GM18508 (cell line): ENCODE results near the gene EHF.
"Not testable (repeated sequence)": the region's sequence is repeated elsewhere in the genome, so short reads cannot be mapped to it uniquely, and the experiment has no call there.

Experiments
- ATAC-seq: cut with Tn5 transposase; IDR thresholded peaks from one replicate; pipeline ENCODE4 v1.9.1; 2021; ENCODE audit warnings: moderate number of reproducible peaks; ENCODE audit not compliant: insufficient read depth, unreplicated experiment

The EHF gene

DNA sequence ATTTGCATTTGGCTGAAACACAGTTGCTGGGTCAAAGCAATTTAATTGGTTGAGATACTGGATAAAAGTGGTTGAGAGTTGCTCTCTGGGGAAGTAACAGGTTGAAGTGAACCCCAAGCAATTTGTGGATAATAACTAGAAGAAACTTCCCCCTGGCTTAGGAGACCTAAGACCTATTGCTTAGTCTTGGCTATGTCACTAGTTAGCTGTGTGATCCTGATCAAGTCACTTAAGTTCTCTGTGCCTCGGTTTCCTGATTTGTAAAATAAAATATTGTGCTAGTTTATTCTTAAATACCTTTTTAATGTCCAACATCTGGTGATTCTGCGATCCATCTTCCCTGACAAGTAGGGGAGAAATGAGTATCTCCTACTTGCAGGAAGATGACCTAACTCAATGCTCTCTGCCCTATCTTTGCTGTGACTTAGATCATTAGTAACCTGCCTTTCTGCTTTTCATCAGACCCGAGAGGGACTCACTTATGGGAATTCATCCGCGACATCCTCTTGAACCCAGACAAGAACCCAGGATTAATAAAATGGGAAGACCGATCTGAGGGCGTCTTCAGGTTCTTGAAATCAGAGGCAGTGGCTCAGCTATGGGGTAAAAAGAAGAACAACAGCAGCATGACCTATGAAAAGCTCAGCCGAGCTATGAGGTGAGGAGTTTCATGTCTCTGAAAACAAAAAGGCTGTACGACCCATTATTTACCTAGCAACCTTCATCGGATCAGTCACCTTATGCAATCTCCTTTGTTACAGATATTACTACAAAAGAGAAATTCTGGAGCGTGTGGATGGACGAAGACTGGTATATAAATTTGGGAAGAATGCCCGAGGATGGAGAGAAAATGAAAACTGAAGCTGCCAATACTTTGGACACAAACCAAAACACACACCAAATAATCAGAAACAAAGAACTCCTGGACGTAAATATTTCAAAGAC is 37.5 kb downstream of the EHF start:
- no peak for ATAC-seq

DNA sequence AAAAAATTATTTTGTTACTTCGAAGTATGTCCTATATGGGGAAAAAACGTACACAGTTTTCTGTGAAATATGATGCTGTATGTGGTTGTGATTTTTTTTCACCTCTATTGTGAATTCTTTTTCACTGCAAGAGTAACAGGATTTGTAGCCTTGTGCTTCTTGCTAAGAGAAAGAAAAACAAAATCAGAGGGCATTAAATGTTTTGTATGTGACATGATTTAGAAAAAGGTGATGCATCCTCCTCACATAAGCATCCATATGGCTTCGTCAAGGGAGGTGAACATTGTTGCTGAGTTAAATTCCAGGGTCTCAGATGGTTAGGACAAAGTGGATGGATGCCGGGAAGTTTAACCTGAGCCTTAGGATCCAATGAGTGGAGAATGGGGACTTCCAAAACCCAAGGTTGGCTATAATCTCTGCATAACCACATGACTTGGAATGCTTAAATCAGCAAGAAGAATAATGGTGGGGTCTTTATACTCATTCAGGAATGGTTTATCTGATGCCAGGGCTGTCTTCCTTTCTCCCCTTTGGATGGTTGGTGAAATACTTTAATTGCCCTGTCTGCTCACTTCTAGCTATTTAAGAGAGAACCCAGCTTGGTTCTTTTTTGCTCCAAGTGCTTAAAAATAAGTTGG is 38.3 kb downstream of the EHF start:
- ATAC-seq: no peak

DNA sequence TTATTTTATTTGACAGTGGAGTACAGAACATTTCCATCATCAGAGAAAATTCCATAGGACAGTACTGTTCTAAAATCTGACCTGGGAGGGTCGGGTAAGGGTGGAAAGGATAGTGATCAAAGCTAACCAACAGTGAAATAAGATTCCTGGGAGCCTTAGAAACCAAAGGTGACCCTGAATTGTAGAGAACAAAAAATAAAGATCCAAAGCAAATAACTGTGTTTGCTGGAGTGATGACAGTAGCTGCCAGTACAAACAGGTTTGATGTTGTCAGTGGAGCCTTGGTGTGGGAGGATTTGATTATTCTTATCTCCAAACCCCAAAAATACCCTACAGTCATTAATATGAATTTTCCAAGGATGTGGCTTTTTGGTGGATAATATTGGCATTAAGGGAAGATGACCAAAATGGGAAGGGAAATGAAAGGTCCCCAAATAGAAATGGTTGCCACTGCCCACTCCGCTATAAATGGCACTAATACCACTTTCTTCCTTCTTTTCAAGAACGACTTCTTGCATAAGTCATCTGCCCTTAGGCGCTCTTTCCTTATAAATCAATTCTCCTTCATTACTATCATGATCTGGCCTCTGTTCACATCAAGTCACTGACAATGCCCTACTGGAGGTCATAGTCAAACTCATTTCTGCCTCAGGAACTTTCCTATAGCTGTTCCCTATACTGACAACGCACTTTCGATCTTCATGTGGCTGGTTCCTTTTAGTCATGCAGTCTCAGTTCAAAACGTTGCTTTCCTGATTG is 44.4 kb downstream of the EHF start:
- no peak for ATAC-seq

DNA sequence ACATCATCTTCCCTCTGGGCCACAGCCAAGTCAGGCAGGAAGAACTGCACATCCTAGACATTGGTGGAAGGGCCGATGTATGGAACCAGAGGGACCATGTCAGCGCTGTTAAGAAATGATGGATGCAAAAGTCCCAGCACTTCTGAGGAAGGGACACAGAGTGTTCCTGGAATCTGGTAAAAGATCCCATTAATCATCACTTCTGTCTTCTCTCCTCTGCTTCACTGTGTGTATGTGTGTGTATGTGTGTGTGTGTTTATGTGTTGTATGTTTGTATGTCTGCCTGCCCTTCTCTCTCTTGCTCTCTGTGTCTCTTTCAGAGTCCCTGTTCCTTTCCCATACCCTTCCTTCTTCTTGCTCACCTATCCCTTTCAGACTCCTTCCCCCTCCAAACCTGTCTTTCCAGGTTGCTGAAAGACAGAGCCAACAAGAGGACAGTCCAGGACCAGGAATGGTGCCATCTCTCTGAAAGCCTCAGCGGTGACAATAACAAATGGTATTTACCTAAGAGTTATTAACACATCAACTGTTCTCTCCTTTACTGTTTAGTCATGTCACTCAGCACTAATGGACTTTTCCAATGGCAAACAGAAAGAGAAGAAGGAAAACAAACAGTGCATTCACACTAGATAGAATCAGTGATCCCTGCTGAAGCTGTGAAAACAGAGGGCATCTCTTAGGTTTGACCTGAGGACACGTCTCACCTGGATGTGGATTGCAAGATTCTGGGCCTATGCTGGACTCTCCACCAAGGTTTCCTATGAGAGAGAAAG is 47.1 kb downstream of the EHF start:
- no peak for ATAC-seq

DNA sequence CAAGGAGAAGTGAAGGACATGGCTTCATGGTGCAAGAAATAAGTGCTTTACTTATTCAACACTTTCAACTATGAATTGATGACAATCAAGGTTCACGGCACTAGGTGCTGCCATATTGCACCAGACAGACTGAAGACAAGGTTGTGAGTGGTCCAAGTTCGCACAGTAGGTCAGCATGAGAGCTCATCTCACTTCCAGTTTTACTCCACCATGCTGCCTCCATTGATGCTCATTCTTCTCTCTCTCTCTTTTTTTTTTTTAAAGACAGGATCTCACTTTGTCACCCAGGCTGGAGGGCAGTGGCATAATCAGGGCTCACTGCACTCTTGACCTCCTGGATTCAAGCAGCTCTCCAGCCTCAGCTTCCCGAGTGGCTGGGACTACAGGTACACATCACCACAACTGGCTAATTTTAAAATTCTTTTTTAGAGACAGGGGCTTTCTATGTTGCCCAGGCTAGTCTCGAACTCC is 47.7 kb downstream of the EHF start:
- ATAC-seq: no peak

DNA sequence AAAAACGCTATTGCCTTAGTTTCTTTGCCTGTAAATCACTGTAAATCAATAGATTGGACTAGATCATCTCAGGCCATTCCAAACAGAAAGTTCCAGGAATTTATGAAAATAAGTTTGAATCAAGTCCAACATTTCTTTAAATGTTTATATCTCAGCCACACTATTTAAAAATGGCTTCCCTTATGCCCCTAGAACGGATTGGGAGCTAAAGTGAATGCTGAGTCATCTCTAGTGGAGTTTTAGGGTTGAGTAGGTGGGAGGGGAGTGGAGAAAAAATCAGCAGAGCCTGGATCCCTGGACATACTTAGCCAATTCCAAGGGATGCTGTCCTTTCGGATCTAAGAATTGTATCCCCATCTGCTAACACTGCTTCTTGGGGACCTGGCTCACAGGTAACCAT is 48.6 kb downstream of the EHF start:
- ATAC-seq: no peak

DNA sequence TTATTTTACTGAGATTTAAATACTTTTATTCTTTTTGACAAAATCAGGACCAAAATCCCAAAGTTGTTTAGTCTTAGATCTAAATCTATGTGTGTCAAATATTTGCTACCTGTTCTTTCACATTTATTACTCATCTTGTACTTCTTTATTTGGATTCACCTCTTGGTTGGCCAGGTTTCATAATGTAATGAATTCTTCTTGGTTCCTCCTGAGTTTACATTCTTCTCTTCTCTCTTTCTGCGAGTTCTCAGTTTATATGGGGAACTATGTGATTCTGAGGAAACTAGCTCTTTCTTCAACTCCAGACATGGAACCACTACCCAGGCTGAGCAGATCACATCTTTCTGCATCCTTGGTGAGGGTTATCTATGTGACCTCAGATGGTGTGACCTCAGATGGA is 50.2 kb downstream of the EHF start:
- ATAC-seq: no peak

DNA sequence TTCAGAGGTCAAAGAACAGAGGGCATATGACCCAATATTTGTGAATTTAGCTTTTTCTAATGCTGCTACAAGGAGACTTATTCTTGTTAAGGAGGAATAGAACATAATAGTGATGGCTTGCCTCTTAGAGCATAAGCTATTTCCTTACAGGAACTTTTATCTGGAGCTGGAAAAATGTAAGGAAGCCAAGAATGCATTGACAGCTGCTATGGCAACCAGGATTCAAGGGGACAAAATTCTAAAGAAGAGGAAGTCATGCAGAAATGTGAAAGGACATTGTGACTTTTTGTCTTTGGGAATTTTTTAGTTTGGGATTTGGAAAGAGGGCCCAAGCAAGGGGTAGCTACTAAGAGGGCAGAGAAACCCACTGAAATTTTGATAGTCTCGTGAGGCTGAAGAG is 51.1 kb downstream of the EHF start:
- no peak for ATAC-seq

DNA sequence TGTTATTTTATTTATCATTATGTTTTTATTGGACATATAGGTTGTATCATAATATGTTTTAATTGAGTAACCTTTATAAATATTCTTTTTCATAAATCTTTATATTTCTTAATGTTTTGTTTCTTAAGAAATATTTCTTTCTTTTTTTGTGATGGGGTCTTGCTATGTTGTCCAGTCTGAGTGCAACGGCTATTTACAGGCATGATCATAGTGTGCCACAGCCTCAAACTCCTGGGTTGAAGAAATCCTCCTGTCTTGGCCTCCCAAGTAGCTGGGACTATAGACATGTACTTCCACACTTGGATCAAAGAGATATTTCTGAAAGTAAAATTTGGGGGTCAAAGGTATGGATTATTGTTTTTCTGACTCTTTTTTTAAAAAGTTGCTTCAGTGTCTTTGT is 53.1 kb downstream of the EHF start:
- no peak for ATAC-seq

DNA sequence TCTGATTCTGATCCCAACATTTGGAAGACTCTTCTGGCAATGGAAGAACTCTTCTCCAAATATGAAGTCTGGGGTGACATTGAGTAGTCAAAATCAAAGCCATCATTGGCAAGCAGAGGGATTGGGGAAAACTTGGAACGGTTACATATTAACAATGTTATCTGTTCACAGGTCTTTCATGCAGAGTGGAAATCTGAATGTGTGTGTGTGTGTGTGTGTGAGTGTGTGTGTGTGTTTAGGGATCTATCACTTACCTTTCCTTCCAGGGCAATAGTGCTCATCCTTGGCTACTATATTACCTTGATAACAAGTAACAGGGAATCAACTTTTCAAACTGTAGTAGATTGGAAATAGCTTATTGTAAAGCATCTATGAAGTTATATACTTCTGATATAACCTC is 55.3 kb downstream of the EHF start:
- no peak for ATAC-seq

DNA sequence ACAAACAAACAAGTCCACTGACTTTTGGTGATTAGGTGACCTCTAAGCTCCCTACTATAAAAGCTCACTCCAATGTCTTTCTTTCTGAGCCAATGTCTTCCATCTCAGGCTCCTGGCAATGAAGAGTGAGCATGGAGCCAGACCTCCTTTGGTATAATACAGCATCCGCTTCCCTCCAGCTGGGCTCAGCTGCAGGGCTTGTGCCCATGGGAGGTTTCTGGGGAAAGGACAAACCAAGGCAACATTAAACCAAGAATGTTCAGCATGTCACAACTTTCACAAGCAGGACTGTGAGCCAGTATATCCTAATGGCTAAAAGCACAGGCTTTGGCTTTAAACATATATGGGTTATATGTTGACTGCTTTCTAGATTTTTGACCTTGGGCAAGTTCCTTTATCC is 58.8 kb downstream of the EHF start:
- ATAC-seq: no peak

DNA sequence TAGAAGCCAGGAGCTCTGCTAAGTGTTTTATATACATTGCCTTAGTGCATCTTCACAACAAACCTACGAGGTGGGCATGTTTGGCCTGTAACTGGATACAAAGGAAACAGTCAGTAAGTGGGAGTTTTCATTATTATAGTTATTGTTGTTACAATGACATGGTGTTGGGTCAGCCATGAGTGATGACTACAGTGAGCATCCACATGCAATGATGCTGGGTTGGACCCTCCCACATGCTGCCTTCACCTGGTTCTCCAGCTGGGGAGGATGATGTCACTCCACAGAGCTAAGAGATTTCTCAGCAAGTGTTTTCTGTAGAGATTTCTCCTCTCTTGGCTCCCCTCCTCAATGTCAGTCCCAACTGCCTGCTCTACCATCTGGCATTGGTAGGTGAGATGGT is 59.3 kb downstream of the EHF start:
- no peak for ATAC-seq

DNA sequence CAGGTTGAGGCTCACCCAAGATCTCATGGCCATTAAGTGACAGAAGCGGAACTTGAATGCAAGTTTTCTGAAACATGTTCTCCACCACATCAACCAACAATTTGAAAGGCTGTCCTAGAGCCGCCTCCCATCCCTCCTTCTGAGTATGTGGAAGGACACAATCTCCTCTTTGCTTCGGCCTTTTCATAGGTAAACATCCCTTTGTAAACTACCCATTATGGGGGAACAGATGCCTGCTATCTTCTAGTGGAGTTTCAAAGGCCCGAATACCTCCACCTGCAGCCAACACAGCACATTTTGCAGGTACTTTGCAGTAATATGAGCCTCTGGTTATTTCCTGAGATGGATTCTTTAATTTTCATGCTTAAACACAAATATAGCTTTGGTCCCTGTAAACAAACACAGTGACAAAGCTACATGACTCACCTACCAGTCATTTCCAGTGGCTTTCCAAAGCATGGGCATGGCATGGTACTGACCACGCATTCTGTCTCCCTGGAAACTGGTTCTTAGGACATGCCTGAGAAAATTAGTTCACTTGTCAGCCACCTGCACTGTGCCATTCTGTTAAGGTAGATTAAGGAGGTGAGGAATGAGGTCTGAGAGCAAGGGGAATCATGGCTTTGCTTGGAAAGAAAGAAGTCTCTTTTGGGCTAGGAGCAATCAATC is 60.2 kb downstream of the EHF start:
- no peak for ATAC-seq

DNA sequence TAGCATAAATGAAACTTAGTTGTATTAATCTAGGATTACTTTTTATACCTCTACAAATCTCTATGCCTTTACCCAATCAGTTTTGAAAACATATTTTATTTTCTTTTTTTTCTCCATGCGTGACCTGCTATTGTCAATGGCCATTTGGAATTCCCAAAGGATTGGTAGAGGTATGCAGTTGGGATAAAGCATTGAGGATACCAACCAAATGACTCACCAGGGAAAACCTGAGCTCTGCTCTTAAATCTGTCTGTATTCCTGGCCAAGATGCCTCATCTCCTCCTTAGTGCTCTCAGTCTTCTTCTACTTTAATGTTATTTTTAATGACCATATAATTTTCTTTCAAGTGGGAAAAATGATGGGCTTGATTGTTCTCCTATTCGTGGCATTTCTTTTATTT is 61.9 kb downstream of the EHF start:
- no peak for ATAC-seq

DNA sequence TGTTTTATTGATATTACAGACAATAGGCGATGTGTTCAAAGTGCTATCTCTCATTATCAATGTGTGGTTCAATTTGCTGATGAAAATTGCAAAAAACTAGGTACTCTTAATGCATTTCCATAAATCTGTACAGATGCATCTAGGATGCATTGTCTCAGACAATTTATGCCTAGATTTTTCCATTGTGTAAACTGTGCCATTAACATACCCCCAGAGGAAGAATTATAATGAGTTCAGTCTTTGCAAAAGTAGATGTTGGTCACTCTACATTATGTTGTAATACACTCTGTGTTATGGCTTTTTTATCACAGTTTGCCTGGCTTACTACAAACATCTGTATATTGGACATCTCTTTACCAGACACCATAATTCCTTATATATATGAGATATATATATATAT is 62.5 kb downstream of the EHF start:
- ATAC-seq: no peak

DNA sequence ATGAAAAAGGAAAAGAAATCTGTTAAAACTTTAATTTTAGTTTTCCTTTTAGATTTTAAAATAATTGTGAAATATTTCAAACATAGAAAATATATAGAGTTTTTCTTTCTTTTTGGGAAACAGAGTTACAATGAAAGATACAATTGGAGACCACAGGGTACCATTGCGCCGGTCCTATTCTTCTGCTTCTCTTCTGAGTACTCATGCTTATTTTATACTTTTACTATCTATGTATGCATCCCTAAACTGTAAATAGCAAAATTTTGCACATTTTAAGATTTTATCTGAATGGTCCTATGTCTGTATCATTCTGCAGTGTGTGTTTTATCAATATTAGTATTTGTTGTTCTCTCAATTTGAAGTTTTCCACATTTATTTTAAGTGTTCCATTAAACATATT is 65.0 kb downstream of the EHF start:
- no peak for ATAC-seq

DNA sequence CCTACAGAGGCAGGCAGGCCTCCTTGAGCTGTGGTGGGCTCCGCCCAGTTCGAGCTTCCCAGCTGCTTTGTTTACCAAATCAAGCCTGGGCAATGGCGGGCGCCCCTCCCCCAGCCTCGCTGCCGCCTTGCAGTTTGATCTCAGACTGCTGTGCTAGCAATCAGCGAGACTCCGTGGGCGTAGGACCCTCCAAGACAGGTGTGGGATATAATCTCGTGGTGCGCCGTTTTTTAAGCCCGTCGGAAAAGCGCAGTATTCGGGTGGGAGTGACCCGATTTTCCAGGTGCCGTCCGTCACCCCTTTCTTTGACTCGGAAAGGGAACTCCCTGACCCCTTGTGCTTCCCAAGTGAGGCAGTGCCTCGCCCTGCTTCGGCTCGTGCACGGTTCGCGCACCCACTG is 71.4 kb downstream of the EHF start:
- ATAC-seq: not testable (repeated sequence)

DNA sequence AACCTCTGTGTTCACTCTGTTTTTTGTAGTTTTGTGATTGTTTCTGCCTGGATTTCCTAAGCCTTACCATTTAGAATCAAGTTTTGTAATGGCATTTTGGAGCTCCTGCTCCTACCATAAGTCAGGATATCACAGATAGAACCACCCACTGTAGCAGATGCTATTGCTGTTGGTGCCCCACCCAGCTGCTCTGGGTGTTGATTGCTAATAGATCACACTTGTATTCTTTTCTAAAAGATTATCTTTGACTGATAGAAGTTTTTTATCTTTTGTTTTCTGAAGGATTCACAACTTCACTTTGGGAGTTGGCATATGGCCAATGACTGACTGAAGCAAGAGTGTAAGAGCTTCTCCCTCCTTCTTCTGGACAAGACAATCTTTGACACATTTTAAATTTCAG is 76.0 kb downstream of the EHF start:
- no peak for ATAC-seq

DNA sequence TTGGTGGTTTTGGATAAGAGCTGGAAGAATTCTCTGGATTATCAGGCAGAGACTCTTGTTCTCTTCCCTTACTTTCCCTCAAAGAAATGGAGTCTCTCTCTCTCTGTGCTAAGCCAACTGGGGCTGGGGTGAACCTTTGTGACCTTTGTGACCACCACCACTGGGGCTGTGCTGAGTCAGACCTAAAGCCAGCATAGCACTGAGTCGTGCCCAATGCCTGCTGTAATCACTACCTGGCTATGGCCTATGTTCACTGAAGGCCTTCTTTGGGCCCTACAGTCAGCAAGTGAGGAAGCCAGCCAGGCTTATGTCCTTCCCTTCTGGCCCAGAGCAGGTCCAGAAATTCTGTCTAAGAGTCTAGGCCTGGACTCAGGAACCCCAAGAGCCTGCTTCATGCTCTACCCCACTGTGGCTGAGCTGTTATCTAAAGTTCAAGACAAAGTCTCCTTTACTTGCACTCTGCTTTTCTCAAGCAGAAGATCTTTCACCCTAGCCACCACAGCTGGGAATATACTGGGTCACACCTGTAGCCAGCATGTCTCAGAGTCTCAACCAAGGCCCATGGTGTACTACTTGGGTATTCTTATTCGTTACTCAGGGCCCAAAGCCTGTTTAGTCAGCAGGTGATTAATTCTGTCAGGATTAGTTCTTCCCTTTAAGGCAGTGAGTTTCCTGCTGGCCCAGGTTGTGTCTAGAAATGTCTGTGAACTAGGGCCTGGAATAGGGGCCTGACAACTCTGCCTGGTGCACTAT is 86.0 kb downstream of the EHF start:
- ATAC-seq: no peak
